ENCODE data around the gene RBM18. TPM values are rescaled to one million over a fixed set of nuclear protein-coding genes. Genes with fewer than 3 reads are reported as not detected.

The RBM18 gene
- total RNA-seq, 4 donors from 2014 or later: 12.1 to 15.2 (median 13.7) TPM

GRCh38 chr9:122286764-122287163 is 22.1 kb upstream of the RBM18 start:
- intact Hi-C loops (cut with DNase I): no loop called here
- H3K9me3 ChIP-seq: no peaks in the 10 kb centered on the region
- no peak for DNase-seq
- H3K4me1 ChIP-seq: no peaks in the 10 kb centered on the region
- TF ChIP-seq, protein P1, sequence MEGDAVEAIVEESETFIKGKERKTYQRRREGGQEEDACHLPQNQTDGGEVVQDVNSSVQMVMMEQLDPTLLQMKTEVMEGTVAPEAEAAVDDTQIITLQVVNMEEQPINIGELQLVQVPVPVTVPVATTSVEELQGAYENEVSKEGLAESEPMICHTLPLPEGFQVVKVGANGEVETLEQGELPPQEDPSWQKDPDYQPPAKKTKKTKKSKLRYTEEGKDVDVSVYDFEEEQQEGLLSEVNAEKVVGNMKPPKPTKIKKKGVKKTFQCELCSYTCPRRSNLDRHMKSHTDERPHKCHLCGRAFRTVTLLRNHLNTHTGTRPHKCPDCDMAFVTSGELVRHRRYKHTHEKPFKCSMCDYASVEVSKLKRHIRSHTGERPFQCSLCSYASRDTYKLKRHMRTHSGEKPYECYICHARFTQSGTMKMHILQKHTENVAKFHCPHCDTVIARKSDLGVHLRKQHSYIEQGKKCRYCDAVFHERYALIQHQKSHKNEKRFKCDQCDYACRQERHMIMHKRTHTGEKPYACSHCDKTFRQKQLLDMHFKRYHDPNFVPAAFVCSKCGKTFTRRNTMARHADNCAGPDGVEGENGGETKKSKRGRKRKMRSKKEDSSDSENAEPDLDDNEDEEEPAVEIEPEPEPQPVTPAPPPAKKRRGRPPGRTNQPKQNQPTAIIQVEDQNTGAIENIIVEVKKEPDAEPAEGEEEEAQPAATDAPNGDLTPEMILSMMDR (IDR thresholded peaks at IDR 0.05): no peak
- TF ChIP-seq POLR2A (IDR thresholded peaks at IDR 0.05): no peak
- WGBS, 2 donors: 85 to 93% methylated on average over 1 of the region's 1 CpG
- H3K27me3 ChIP-seq: no peaks in the 10 kb centered on the region
- H3K36me3 ChIP-seq: peaks cover 19 to 29% of the 10 kb centered on the region in 2 donors
- no peak overlapping the region for H3K27ac ChIP-seq
- H3K4me3 ChIP-seq (replicated peaks in 1 of 3): no peak overlapping the region

GRCh38 chr9:122281368-122281767 is 16.7 kb upstream of the RBM18 start:
- Histone ChIP-seq H3K9me3 (no peaks in the 10 kb centered on the region), H3K27ac (no peak overlapping the region), H3K27me3 (no peaks in the 10 kb centered on the region), H3K4me3 (replicated peaks in 1 of 3) (no peak overlapping the region), H3K4me1 (no peaks in the 10 kb centered on the region), H3K36me3 (peaks cover 11 to 14% of the 10 kb centered on the region in 2 donors)
- DNase-seq: no peak
- intact Hi-C loops (cut with DNase I): no loop called here
- TF ChIP-seq, protein P1 (IDR thresholded peaks at IDR 0.05): no peak
- no peak for TF ChIP-seq POLR2A (IDR thresholded peaks at IDR 0.05)
- 87 to 89% methylated on average over 5 of the region's 5 CpGs for WGBS, 2 donors

DNA sequence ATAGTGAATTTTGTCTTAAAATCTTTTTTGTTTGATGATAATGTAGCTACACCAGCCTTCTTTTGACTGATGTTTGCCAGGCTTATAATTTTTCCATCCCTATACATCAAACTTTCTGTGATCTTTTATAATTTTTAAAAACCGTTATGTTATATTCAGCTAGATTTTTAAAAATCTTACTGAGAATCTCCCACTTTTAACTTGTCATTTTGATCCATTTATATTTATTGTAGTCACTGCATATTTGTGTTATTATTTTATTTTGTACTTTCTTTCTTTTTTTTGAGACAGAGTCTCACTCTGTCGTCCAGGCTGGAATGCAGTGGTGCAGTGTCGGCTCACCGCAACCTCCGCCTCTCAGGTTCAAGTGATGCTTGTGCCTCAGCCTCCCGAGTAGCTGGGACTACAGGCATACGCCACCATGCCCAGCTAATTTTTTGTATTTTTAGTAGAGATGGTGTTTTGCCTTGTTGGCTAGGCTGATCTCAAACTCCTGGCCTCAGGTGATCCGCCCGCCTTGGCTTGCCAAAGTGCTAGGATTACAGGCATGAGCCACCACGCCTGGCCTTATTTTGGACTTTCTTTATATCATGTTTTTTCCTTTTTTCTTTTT is 12.8 kb upstream of the RBM18 start:
- no peak for DNase-seq
- Histone ChIP-seq H3K4me3 (replicated peaks in 1 of 3) (no peak overlapping the region), H3K9me3 (no peaks in the 10 kb centered on the region), H3K4me1 (no peaks in the 10 kb centered on the region), H3K36me3 (no peaks in the 10 kb centered on the region), H3K27me3 (no peaks in the 10 kb centered on the region), H3K27ac (no peak overlapping the region)
- intact Hi-C loops (cut with DNase I): no loop called here
- TF ChIP-seq, protein P1 (IDR thresholded peaks at IDR 0.05): no peak
- TF ChIP-seq POLR2A (IDR thresholded peaks at IDR 0.05): no peak
- WGBS, 2 donors: 98 to 99% methylated on average over 10 of the region's 10 CpGs

DNA sequence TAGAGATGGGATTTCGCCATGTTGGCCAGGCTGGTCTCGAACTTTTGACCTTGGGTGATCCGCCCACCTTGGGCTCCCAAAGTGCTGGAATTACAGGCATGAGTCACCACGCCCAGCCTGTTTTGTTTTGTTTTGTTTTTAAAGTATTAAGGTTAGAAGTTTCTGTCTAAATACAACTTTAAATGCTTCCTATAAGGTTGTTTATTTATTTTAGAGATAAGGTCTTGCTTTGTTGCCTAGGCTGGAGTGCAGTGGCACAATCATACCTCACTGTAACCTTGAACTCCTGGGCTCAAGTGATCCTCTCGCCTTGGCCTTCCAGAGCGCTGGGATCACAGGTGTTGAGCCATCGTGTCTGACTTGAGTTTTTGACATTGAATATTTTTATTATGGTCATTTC is 11.5 kb upstream of the RBM18 start:
- Histone ChIP-seq H3K9me3 (no peaks in the 10 kb centered on the region), H3K27ac (no peak overlapping the region), H3K27me3 (no peaks in the 10 kb centered on the region), H3K4me3 (replicated peaks in 1 of 3) (no peak overlapping the region), H3K4me1 (no peaks in the 10 kb centered on the region), H3K36me3 (no peaks in the 10 kb centered on the region)
- 94 to 96% methylated on average over 7 of the region's 7 CpGs for WGBS, 2 donors
- TF ChIP-seq, protein P1 (IDR thresholded peaks at IDR 0.05): no peak
- TF ChIP-seq POLR2A (IDR thresholded peaks at IDR 0.05): no peak
- DNase-seq: no peak
- intact Hi-C loops (cut with DNase I): no loop called here

GRCh38 chr9:122274055-122274454 is 9.4 kb upstream of the RBM18 start:
- TF ChIP-seq, protein P1 (IDR thresholded peaks at IDR 0.05): no peak
- TF ChIP-seq POLR2A (IDR thresholded peaks at IDR 0.05): no peak
- Histone ChIP-seq H3K9me3 (no peaks in the 10 kb centered on the region), H3K4me1 (no peaks in the 10 kb centered on the region), H3K4me3 (replicated peaks in 1 of 3) (no peak overlapping the region), H3K27ac (no peak overlapping the region), H3K36me3 (peaks cover 0 to 2% of the 10 kb centered on the region in 2 donors), H3K27me3 (no peaks in the 10 kb centered on the region)
- 87 to 96% methylated on average over 2 of the region's 2 CpGs for WGBS, 2 donors
- intact Hi-C loops (cut with DNase I): no loop called here
- DNase-seq: no peak
